ENCODE measurements around the gene GTPBP4.

GTPBP4 gene

DNA sequence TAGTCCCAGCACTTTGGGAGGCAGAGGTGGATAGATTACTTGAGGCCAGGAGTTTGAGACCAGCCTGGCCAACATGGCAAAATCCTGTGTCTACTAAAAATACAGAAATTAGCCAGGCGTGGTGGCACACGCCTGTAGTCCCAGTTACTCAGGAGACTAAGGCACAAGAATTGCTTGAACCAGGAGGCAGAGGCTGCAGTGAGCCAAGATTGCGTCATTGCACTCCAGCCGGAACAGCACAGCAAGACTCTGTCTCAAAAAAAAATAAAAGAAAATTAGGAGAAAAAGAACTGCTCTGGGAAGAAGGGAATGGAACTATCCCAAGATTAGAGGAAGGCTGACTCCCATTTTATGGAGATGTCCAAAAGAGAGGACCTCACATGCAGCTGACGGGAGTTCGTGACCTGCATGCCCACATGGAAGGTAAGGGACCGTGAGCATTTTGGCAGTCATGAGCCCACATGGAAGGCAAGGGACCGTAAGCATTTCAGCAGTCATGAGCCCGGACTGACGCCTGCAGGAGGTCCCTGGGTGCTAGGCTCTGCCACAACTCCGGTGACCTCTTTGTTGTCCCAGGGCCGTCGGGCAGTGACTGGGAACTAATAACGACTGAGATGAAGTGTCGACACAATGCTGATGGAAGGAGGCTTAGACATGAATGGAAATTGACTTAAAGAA, 18.6 kb upstream of the GTPBP4 start:
- ChIA-PET POLR2A (no interaction called here), CTCF (no interaction called here)
- DNase-seq (ENCODE audit: extremely low spot score): peak; percentile 40
- TF ChIP-seq FOXK2 (IDR thresholded peaks at IDR 0.05) (no peak), BHLHE40 (IDR thresholded peaks at IDR 0.05; ENCODE audit: borderline replicate concordance) (no peak), TARDBP (IDR thresholded peaks at IDR 0.05) (no peak)

DNA sequence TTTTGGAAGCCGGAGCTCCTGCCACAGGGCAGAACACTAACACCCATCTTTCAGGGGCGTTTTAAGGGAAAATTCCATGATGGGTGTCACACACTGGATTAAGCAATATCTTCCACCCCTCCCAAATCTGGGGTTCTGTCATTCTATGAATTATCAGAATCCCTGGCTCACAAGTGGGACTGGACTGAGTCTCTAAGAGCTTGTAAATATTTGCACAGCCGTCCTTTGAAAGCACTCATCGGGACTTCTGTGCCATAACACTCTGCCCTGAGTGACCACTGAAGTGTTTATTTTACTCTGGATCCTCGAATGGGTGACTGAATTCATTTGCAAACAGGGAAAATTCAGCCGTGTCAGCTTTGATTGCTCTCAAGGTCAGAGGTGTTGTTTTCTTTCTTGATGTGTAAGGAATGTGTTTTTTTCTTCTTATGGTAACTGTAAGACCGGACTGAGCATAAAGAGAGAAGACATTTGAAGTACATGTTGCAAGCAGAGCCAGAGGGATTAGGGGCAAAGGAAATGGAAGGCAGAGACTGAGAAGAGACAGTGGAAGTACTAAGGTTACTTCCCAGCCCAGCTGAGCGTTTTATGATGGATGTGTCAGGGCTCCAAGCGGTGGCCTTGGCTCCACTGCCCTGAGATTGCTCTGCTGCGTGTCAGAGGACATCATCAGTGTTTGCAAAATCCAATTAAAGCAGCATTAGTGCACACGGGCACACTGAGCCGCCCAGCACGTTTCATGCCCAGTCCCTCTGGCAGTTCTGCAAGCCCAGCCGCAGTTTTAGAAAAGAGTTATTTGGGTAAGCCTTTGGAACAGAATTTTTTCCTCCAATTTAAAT, 17.7 kb upstream of the GTPBP4 start:
- CTCF ChIA-PET: no interaction called here
- DNase-seq (ENCODE audit: extremely low spot score): no peak
- POLR2A ChIA-PET: interaction anchor here (0.6 to 1.2 kb wide), 2 partner anchors 17 to 37 kb away, joined by 3 to 5 read pairs; partner anchors contain the start of gene GTPBP4
- TF ChIP-seq FOXA1 (IDR thresholded peaks at IDR 0.05) (no peak), ZNF384 (IDR thresholded peaks at IDR 0.05) (no peak), L3MBTL2 (conservative IDR thresholded peaks at IDR 0.05) (no peak), SP1 (IDR thresholded peaks at IDR 0.05) (no peak), CTBP1 (IDR thresholded peaks at IDR 0.05; ENCODE audit: borderline replicate concordance) (no peak), ARNT (IDR thresholded peaks at IDR 0.05) (no peak), BHLHE40 (IDR thresholded peaks at IDR 0.05; ENCODE audit: borderline replicate concordance) (no peak)
- TF ChIP-seq, protein P1, sequence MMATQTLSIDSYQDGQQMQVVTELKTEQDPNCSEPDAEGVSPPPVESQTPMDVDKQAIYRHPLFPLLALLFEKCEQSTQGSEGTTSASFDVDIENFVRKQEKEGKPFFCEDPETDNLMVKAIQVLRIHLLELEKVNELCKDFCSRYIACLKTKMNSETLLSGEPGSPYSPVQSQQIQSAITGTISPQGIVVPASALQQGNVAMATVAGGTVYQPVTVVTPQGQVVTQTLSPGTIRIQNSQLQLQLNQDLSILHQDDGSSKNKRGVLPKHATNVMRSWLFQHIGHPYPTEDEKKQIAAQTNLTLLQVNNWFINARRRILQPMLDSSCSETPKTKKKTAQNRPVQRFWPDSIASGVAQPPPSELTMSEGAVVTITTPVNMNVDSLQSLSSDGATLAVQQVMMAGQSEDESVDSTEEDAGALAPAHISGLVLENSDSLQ (IDR thresholded peaks at IDR 0.05): no peak; the same call in 1 of the 2 replicates

DNA sequence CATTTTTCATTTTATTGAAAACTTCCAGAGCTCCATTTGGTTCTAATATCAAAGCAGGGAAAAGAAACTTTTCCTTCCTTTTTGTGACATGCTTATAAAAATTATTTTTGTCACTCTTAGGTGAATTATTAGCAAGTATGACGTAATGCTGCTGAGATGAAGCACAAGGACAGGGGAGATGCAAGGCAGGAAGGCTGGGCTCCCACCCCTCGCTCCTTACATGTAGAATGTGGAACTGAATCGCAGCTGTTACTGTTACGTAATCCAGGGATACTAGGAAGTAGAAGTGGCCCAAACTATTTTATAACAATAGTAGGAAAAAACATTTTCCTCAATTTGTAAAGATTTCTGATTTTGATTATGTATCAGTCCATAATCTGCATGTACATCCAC, 17.1 kb upstream of the GTPBP4 start:
- CTCF ChIA-PET: no interaction called here
- POLR2A ChIA-PET: interaction anchor here (1.2 kb wide), 1 partner anchor 17 kb away, joined by 5 read pairs; the partner anchor contains the start of gene GTPBP4
- TF ChIP-seq HDGF (IDR thresholded peaks at IDR 0.05; ENCODE audit: borderline replicate concordance) (no peak), LEF1 (IDR thresholded peaks at IDR 0.05; ENCODE audit: borderline replicate concordance) (no peak), ZNF384 (IDR thresholded peaks at IDR 0.05) (no peak), FOXA1 (IDR thresholded peaks at IDR 0.05) (no peak), SUZ12 (IDR thresholded peaks at IDR 0.05) (no peak), CTBP1 (IDR thresholded peaks at IDR 0.05; ENCODE audit: borderline replicate concordance) (no peak), FOXK2 (IDR thresholded peaks at IDR 0.05) (no peak), L3MBTL2 (conservative IDR thresholded peaks at IDR 0.05) (no peak), BHLHE40 (IDR thresholded peaks at IDR 0.05; ENCODE audit: borderline replicate concordance) (no peak), ARNT (IDR thresholded peaks at IDR 0.05) (no peak), ELF4 (IDR thresholded peaks at IDR 0.05) (no peak), NFRKB (IDR thresholded peaks at IDR 0.05) (no peak), TARDBP (IDR thresholded peaks at IDR 0.05) (no peak)
- TF ChIP-seq, protein P1 (IDR thresholded peaks at IDR 0.05): no peak
- no peak for DNase-seq (ENCODE audit: extremely low spot score)

DNA sequence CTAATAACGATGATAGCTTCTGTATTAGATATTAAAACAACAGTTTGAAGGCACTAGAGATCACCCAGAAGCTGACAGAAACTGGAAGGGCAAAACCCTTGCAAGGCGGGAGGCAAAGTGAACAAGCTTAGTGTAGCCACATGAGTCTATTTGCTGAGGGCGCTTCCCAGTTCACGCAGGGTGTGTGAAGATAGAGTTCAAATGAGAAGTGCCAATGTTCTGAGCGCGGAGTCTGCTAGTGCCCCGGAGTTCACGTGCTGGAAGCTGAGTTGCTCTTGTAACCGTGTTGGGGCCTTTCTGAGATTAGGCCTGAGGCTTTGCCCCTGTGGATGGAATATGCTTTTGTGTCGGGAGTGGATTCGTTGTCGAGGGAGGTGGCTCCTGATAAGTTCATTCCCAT, 16.6 kb upstream of the GTPBP4 start:
- TF ChIP-seq ZNF384 (IDR thresholded peaks at IDR 0.05) (no peak), HDGF (IDR thresholded peaks at IDR 0.05; ENCODE audit: borderline replicate concordance) (no peak), BHLHE40 (IDR thresholded peaks at IDR 0.05; ENCODE audit: borderline replicate concordance) (no peak), SP1 (IDR thresholded peaks at IDR 0.05) (no peak), LEF1 (IDR thresholded peaks at IDR 0.05; ENCODE audit: borderline replicate concordance) (no peak), CTBP1 (IDR thresholded peaks at IDR 0.05; ENCODE audit: borderline replicate concordance) (no peak)
- no peak for DNase-seq (ENCODE audit: extremely low spot score)
- ChIA-PET CTCF (no interaction called here), POLR2A (interaction anchor here (1.2 kb wide), 1 partner anchor 16 kb away, joined by 5 read pairs; the partner anchor contains the start of gene GTPBP4)

DNA sequence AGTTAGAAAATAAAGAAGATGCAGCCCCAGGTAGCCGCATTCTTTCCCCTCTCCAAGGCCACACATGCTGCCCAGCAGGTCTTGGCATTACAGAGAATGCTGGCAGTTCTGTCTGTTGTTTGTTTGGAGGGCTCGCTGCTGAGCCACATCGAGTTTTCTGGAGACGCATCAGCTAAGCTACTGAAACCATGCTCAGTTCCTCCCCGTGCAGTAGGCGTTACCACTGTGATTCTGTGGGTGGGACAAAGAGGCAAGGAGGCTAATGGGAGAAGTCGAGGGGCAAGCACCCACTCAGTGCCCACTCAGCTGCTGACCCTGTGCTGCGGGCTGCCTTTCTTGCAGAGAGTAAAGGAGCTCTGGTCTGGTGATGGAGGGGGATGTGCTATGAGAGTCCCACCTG, 15.5 kb upstream of the GTPBP4 start:
- no peak for DNase-seq (ENCODE audit: extremely low spot score)
- no peak for TF ChIP-seq FOXK2 (IDR thresholded peaks at IDR 0.05)
- TF ChIP-seq LEF1 (IDR thresholded peaks at IDR 0.05; ENCODE audit: borderline replicate concordance): no peak
- TF ChIP-seq, protein P1 (IDR thresholded peaks at IDR 0.05): no peak
- TF ChIP-seq NFRKB (IDR thresholded peaks at IDR 0.05): no peak
- no peak for TF ChIP-seq FOXA1 (IDR thresholded peaks at IDR 0.05)
- no peak for TF ChIP-seq SUZ12 (IDR thresholded peaks at IDR 0.05)
- no peak for TF ChIP-seq SP1 (IDR thresholded peaks at IDR 0.05)
- no peak for TF ChIP-seq TARDBP (IDR thresholded peaks at IDR 0.05)
- TF ChIP-seq HDGF (IDR thresholded peaks at IDR 0.05; ENCODE audit: borderline replicate concordance): no peak
- no peak for TF ChIP-seq ZNF384 (IDR thresholded peaks at IDR 0.05)
- no peak for TF ChIP-seq ELF4 (IDR thresholded peaks at IDR 0.05)
- ChIA-PET CTCF (no interaction called here), POLR2A (no interaction called here)

DNA sequence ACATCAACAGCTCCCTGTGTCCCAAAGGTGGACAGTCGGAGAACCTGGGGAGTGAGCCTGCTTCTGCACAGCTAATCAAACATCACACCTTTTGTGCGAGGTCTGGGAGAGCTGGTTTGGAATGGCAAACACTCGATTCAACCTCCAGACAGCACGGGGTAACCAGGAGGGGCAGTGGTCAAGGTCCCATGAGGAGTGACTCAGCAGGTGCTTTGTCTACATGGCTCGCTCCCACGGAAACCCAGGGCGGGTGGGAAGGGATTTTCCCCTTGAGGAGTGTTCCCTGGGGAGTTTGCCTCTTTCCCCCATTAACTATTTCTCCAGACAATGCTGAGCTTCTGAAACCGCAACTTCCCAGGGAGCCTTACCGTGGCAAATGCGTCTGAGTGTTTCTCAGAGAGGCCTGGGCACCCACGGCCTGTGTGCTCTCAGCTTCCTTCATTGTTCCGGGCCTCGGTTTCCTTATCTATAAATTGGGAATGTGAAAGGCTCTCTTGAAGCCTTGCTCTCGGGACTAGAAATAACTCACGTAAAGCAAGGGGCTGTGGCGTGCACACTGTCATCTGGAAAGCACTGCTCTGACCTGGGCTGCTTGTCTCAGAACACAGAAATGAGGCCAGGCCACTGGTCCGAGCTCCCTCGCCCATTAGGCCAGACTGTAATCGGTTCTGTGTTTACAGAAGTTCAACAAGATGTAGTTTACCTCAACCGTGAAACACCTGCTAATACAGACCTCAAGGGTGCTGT, 14.0 kb upstream of the GTPBP4 start:
- ChIA-PET POLR2A (interaction anchor here (0.6 to 1.7 kb wide), 3 partner anchors 11 to 90 kb away, joined by 3 to 5 read pairs (median 3); partner anchors contain the start of gene GTPBP4), CTCF (no interaction called here)
- no peak for DNase-seq (ENCODE audit: extremely low spot score)
- TF ChIP-seq, protein P1 (IDR thresholded peaks at IDR 0.05): no peak
- TF ChIP-seq FOXM1 (IDR thresholded peaks at IDR 0.05; ENCODE audit: borderline replicate concordance) (no peak), HDGF (IDR thresholded peaks at IDR 0.05; ENCODE audit: borderline replicate concordance) (no peak), L3MBTL2 (conservative IDR thresholded peaks at IDR 0.05) (no peak), CTBP1 (IDR thresholded peaks at IDR 0.05; ENCODE audit: borderline replicate concordance) (no peak), FOXK2 (IDR thresholded peaks at IDR 0.05) (no peak), TARDBP (IDR thresholded peaks at IDR 0.05) (no peak), SP1 (IDR thresholded peaks at IDR 0.05) (no peak), NFRKB (IDR thresholded peaks at IDR 0.05) (no peak), ZNF384 (IDR thresholded peaks at IDR 0.05) (no peak)
